OCI-LY3 (cell line): Measurements from ENCODE around the gene CNTNAP2.

ENCODE experiments used
- H2AFZ ChIP-seq: fragments of 200-600, 300-600 bp; shearing (Covaris generic); 2 replicates; pipeline ENCODE4 v1.6.0; 2014; ENCODE audit warnings: antibody characterized with exemption, low read depth, low read length
- H3K27ac ChIP-seq: fragments of 200-600, 300-600 bp; sonication (generic); 2 replicates; pipeline ENCODE4 v1.5.1; 2014; ENCODE audit warnings: mild to moderate bottlenecking, low read length, moderate library complexity, mixed read lengths
- H3K27me3 ChIP-seq: fragments of 200-600, 300-600 bp; sonication (generic); 2 replicates; pipeline ENCODE4 v1.6.1; 2014; ENCODE audit warnings: low read depth, low read length, mixed read lengths
- H3K36me3 ChIP-seq: fragments of 200-600, 300-600 bp; sonication (generic); replicated peaks from 2 replicates; pipeline ENCODE3; 2014; ENCODE audit warnings: low read depth, low read length, mixed read lengths
- H3K4me1 ChIP-seq: fragments of 300-600, 200-600 bp; sonication (generic); 2 replicates; pipeline ENCODE4 v1.6.1; 2014; ENCODE audit warnings: low read length, mixed read lengths
- H3K4me2 ChIP-seq: fragments of 200-600, 300-600 bp; sonication (generic); 2 replicates; pipeline ENCODE4 v1.6.1; 2014; ENCODE audit warnings: low read length, mixed read lengths
- H3K4me3 ChIP-seq: fragments of 300-600, 200-600 bp; sonication (generic); 2 replicates; pipeline ENCODE4 v1.5.1; 2014; ENCODE audit warnings: antibody characterized with exemption, mild to moderate bottlenecking, low read length, moderate library complexity
- H3K79me2 ChIP-seq: fragments of 300-600, 200-600 bp; shearing (Covaris generic); 2 replicates; pipeline ENCODE4 v1.6.1; 2014; ENCODE audit warnings: mild to moderate bottlenecking, low read length, mixed read lengths
- H3K9ac ChIP-seq: fragments of 300-600, 200-600 bp; shearing (Covaris generic); 2 replicates; pipeline ENCODE4 v1.6.0; 2014; ENCODE audit warnings: mild to moderate bottlenecking, low read length, moderate library complexity
- H3K9me3 ChIP-seq: fragments of 200-600, 300-600 bp; shearing (Covaris generic); 2 replicates; pipeline ENCODE4 v1.6.1; 2014; ENCODE audit warnings: low read length, mixed read lengths; ENCODE audit not compliant: insufficient read depth
- H4K20me1 ChIP-seq: fragments of 200-600, 300-600 bp; sonication (generic); 2 replicates; pipeline ENCODE4 v1.6.1; 2016; ENCODE audit warnings: low read length, mixed read lengths; ENCODE audit not compliant: insufficient read depth
- CTCF ChIP-seq: fragments of 200-600, 300-600 bp; sonication (generic); IDR thresholded peaks from 2 replicates; pipeline ENCODE4 v1.5.1; 2014; ENCODE audit warnings: antibody characterized with exemption, low read length, low read depth
- EZH2phosphoT487 ChIP-seq: fragments of 200-600 bp; shearing (Covaris generic); IDR thresholded peaks from 2 replicates; pipeline ENCODE4 v1.6.1; 2018; ENCODE audit warnings: antibody characterized with exemption, mixed run types, low read depth

Gene CNTNAP2

GRCh38 chr7:146736446-146737190 lies 620.0 kb downstream of the CNTNAP2 start:
- Histone ChIP-seq H3K9ac (no peak overlapping the region), H4K20me1 (no peaks in the 10 kb centered on the region), H2AFZ (no peak overlapping the region), H3K4me1 (no peaks in the 10 kb centered on the region), H3K9me3 (no peaks in the 10 kb centered on the region), H3K27ac (no peak overlapping the region), H3K27me3 (no peaks in the 10 kb centered on the region), H3K4me2 (no peak overlapping the region), H3K36me3 (no peaks in the 10 kb centered on the region), H3K79me2 (no peaks in the 10 kb centered on the region), H3K4me3 (no peak overlapping the region)
- TF ChIP-seq EZH2phosphoT487 (no peak), CTCF (peak; percentile 20; the same call in 1 of the 2 replicates)

- no peaks in the 10 kb centered on the region for H3K4me1 ChIP-seq
- no peak overlapping the region for H2AFZ ChIP-seq
- H3K79me2 ChIP-seq: no peaks in the 10 kb centered on the region
- TF ChIP-seq EZH2phosphoT487 (no peak), CTCF (no peak)
- no peaks in the 10 kb centered on the region for H3K9me3 ChIP-seq
- no peaks in the 10 kb centered on the region for H3K36me3 ChIP-seq
- H3K4me3 ChIP-seq: no peak overlapping the region
- H3K27ac ChIP-seq: no peak overlapping the region
- no peaks in the 10 kb centered on the region for H3K27me3 ChIP-seq
- no peaks in the 10 kb centered on the region for H4K20me1 ChIP-seq
- H3K9ac ChIP-seq: no peak overlapping the region
- H3K4me2 ChIP-seq: no peak overlapping the region
Measured at GRCh38 chr7:146740039-146740438, 623.4 kb downstream of the CNTNAP2 start.

- Histone ChIP-seq H3K4me2 (no peak overlapping the region), H3K36me3 (no peaks in the 10 kb centered on the region), H3K9me3 (no peaks in the 10 kb centered on the region), H2AFZ (no peak overlapping the region), H3K9ac (no peak overlapping the region), H4K20me1 (no peaks in the 10 kb centered on the region), H3K27ac (no peak overlapping the region), H3K4me3 (no peak overlapping the region), H3K79me2 (no peaks in the 10 kb centered on the region), H3K4me1 (no peaks in the 10 kb centered on the region), H3K27me3 (no peaks in the 10 kb centered on the region)
- no peak for TF ChIP-seq EZH2phosphoT487
- TF ChIP-seq CTCF: no peak
Measured at GRCh38 chr7:146741911-146742310, 625.3 kb downstream of the CNTNAP2 start.

GRCh38 chr7:146754385-146754784 lies 637.8 kb downstream of the CNTNAP2 start:
- Histone ChIP-seq H4K20me1 (no peaks in the 10 kb centered on the region), H3K4me3 (no peak overlapping the region), H3K4me2 (no peak overlapping the region), H3K4me1 (no peaks in the 10 kb centered on the region), H3K27ac (no peak overlapping the region), H3K79me2 (no peaks in the 10 kb centered on the region), H3K9ac (no peak overlapping the region), H2AFZ (no peak overlapping the region), H3K9me3 (no peaks in the 10 kb centered on the region), H3K27me3 (no peaks in the 10 kb centered on the region), H3K36me3 (no peaks in the 10 kb centered on the region)
- TF ChIP-seq EZH2phosphoT487 (no peak), CTCF (no peak)
